Limb (tissue), 2 donors: ENCODE results near the gene NOTO.
"Not testable (repeated sequence)": the region's sequence is repeated elsewhere in the genome, so short reads cannot be mapped to it uniquely, and the experiment has no call there.

Experiments
- DNase-seq, 2 donors: peaks; one replicate each; pipeline ENCODE4 v3.0.0-alpha.2; 2016; ENCODE audit errors: extremely low spot score in 2 of 2

NOTO gene, protein sequence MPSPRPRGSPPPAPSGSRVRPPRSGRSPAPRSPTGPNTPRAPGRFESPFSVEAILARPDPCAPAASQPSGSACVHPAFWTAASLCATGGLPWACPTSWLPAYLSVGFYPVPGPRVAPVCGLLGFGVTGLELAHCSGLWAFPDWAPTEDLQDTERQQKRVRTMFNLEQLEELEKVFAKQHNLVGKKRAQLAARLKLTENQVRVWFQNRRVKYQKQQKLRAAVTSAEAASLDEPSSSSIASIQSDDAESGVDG

DNA sequence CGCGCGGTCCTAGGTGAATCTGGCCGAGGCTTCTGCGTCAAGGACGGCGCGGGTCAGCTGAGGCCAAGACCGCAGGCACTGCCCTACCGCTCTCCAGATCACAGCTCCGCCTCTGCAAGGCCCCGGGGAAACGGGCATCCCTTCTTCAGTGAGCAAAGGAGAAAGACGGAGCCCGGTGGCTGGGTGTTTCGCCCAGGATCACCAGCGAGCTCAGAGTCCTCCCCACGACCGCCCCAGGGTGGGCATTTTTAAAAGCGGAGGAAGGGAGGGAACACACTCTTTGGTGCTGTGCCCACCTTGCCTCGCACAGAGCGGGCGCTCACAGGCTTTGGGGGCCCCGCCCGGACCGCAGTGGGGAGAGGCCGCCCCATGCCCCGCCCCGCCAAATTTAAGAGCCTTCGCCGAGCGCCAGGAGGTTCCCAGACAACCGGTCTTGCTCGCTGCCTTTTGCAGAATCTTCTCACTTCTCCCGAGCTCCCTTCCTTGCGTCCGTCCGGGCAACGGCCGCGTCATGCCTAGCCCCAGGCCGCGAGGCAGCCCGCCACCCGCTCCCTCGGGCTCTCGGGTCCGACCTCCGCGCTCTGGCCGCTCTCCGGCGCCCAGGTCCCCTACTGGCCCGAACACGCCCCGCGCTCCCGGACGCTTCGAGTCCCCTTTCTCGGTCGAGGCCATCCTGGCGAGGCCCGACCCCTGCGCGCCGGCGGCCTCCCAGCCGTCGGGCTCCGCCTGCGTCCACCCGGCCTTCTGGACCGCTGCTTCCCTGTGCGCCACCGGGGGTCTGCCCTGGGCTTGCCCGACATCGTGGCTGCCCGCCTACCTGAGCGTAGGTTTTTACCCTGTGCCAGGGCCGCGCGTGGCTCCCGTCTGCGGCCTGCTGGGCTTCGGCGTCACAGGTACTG lies at the start of gene NOTO:
TSS of gene NOTO (plus strand) at position 419 of the 899 bp plus-strand sequence. CDS start at position 512, 93 bp downstream.
- peak in 1 of 2 donors; percentile 40 for DNase-seq

DNA sequence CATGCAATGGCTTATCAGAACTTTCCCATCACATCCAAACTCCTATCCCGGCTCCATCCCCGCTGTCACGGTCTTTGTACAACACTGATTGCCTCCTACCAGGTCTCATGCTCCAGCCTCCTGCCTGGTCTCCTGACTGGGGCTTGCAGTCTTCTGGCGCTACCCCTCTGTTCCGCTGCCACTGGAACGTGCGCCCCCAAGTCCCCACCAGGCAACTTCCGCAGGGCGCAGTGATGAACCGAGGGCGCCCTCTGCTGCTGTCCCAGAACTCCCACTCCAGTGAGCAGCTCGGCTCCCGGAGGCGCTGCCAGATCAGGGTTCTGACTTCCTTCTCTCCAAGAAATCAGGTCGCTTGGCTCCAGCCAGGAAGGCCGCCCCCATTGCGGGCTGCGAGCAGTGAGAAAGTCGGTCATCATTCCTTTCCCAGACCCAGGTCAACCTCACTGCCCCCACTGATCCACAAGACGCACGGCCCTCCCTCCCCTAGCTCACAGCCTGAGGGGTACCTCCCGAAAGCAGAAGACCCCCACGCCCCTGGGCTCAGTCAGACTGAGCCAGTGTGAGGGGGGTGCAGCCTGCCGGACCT lies 45.7 kb upstream of the NOTO start:
- DNase-seq: peak in 1 of 2 donors; percentile 71

DNA sequence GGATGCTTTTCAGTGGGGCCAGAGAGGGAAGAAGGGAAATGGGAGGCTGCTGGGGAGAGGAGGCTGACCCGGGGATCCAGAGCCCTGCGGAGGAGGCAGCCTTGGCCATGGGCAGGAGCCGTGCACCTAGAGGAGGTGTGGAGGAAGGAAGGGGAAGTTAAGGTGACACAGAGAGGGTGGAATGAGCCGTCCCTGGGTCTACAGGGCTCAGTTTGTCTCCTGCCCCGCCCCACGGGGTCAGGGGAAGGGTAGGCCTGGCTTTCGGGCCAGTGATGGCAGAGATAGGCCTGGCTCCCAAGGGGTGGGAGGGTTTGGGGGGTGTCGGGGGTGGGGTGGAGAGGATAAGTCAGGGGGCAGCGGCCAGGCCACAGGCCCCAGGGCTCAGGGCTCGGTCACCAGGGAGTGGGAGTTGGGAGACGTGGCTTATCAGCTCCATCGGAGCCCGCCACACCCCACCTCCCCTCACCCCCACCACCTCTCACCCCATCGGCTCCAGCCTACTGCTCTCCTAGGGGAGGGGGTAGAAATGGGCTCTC lies 39.5 kb upstream of the NOTO start:
- DNase-seq: no peak

DNA sequence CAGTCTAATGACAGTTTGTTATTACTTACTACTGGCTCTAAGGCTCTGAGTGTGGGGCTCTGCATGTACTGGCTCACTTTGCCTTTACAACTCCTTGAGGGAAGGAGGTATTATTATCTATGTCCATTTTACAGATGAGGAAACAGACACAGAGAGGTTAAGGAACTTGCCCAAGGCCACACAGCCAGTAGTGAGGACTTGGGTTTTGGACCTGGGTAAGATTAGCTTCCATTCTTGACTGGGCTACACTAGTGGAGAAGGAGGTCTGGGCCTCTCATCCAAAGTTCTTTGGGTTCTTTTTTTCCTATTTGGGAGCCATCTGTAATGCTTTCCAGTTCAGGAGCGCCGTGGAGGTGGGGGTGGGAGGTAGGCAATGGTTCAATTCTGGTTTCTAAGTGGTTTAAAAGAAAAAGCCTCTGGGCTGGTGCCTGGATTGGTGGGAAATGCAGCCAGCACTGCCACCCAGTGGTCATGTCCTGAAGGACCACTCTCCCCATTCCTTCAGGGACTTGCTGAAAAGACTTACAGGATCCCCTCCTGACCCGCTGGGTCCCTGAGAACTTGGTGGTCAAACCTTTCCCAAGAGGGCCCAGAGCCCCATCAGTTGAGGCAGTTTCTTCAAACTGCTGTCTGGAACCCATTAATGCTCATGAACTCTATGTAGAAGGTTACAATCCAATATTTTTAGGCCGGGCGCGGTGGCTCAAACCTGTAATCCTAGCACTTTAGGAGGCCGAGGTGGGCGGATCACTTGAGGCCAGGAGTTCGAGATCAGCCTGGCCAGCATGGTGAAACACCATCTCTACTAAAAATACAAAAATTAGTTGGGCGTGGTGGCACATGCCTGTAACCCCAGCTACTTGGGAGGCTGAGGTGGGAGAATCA lies 38.6 kb upstream of the NOTO start:
- peak; percentile 66 to 87 for DNase-seq

DNA sequence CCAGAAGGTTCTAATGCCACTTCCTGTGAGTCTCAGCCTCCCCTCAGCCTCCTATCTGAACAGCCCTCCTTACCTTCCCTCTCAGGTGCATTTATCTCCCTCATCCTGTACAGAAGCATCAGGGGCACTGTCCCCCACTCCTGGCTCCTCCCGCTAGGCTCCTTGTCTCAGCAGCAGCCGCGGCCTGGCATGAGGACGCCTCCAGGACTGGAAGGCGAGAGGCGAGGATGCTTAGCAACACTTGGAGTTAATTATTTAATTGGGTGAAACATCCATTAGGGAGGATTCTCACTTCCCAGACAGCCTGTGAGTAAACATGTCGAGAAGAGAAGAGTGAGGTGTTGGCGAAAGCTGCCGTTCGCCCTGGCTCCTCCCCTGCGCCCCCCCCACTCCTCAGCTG lies 36.4 kb upstream of the NOTO start:
- DNase-seq: not testable (repeated sequence)

DNA sequence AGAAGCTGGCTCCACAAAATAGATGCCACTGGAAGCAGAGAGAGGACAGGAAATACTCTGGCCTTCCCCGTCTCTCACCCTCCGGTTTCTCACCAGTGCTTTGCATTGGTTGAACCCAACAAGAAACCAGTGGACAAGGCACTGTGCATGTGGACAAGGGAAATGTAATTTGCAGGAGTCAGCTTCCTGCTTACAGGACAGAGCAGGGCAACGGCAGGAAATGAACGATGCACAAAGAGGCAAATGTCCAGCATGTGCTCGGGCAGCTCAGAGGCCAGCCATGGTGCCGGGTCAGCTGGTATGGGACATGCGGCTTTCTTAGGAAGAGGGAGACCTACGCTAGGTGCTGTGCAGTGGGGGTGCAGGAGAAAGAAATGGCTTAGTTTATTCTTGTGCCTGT lies 35.6 kb upstream of the NOTO start:
- DNase-seq: not testable (repeated sequence)

DNA sequence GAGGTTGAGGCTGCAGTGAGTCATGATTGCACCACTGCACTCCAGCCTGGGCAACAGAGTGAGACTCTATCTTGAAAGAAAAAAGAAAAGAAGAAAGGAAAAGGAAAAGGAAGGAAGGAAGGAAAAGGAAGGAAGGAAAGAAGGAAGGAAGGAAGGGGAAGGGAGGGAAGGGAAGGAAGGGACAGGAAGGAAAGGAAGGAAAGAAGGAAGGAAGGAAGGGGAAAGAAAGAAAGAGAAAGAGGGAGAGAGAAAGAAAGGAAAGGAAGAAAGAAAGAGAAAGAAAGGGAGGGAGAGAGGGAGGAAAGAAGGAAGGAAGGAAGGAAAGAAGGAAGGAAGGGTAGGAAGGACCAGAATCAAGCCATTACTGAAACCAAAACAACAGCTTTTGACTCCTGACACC lies 34.0 kb upstream of the NOTO start:
- DNase-seq: not testable (repeated sequence)

DNA sequence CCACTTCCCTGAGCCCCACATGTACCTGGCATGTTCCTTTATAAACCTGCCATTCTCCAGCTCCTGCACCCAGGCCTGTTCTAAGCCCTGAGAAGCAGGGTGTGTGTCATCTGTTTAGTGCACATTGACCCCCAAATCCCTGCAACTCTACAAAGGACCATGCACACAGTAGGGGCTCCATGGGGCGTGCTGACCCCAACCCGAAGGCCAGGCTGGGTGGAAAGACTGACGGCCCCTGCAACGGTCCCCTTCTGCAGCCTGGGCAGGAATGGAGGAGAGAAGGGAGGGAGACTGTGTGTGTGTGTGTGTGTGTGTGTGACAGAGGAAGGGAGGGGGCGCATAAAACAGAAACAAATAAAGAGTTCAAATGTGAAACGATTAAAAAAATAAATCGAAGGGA lies 32.0 kb upstream of the NOTO start:
- DNase-seq: not testable (repeated sequence)

DNA sequence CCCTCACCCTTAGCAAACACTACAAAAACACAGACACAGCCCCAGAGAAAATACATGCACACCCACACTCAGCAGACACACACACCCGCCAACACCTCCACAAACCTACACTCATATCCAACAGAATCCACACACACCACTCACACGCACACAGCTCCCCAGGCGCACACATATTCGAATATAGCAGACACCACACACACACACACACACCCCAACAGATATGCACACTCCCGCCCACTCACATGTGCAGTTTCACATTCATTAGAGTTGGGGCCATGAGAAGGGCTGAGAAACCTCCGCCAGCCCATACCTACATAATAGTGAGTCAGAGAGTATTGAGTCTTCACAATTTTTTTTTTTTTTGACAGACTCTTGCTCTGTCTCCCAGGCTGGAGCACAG lies 29.4 kb upstream of the NOTO start:
- DNase-seq: no peak

DNA sequence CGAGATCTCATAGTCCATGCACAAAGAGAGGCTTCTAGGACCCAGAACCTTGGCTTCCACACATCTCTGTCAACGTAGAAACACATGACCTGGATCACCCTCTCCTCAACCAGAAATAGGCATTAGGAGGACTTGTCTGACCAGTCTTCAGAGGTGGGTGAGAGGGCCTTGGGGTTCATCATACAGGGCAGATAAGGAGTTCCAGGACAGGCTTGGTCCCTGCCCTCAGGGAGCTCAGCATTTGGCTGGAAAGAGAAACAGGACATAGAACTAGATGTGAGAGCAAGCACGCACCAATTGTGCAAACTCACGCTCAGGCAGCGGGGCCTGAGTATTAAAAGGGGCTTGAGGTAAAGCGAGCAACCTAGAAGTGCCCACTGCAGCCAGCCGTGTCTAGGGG lies 28.6 kb upstream of the NOTO start:
- DNase-seq: no peak

DNA sequence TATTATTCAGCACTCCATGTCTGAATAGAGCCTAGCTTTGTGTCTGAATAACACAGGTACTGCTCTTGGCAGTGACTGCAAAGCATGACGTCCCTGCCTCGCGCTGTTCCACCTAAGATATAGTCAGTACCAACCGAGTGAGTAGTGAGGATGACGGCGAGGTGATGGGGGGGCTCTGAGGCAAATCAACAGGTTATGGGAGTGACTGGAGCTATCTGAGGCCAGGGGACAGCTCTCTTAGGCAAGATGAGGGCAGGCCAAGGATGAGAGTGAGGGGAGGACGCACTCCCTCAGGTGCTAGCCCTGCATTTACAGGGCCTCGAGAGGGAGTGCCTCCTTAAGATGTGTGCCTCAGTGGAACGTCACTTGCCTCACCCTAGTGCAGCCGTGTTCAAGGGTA lies 28.1 kb upstream of the NOTO start:
- no peak for DNase-seq

DNA sequence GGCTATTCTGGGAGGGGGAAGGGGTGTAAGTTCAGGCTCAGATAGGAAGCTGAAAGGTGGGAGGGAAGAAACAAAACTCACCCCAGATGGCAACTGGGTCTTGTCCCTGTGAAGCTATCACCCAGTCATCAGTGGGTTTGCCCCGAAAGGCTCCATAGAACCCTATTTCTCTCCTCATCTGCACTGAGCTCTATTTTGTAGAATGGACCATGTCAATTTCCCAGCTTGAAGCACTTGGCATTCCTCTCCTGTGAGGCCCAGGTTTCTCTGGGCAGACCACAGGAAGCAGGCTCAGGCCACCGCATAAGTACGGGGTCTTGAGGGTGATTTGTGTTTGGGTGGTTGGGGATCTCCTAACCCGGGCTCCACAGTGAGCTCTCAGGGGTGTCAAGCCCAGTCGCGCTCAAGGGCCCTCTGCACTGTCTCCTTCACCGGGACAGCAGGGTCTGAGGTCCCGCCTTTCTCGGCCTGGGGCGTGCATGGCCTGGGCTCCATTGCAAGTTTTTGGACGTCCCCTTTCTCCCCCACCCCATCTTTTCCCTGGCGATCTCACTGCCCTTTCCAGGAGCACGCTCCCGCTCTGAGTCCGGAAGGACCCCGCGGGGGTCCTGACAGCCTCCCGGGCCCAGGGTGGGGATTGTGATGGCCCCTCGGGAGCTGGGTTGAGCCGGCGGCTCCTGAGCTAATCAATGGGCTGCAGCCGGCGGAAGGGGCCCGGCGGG lies 27.3 kb upstream of the NOTO start:
- no peak for DNase-seq

DNA sequence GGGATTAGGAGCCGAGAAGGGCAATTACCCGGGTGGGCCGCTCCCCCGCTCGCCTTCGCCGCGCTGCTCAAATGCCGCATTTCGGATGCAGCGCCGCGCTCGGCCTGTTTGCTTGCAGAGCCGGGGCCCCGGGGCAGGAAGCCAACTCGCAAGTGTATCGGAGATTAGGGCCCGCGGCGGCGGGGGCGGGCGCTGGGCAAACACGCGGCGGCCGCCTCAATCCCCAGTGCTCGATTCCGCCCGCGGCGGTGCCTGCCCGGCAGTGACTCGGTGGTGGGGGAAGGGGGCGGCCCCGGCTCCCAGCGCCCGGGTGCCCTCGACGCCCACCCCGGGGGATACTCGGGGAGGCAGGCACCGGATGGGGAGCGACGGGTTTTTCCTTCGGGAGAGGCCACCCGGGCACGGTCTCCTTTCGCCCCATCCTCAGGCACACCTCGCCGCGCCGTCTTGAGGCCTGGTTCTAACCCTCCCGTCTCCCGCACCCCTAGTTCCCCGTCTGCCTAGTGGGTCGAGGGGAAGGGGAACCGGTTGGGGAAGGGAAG lies 26.6 kb upstream of the NOTO start:
- DNase-seq: peak; percentile 64 to 80

DNA sequence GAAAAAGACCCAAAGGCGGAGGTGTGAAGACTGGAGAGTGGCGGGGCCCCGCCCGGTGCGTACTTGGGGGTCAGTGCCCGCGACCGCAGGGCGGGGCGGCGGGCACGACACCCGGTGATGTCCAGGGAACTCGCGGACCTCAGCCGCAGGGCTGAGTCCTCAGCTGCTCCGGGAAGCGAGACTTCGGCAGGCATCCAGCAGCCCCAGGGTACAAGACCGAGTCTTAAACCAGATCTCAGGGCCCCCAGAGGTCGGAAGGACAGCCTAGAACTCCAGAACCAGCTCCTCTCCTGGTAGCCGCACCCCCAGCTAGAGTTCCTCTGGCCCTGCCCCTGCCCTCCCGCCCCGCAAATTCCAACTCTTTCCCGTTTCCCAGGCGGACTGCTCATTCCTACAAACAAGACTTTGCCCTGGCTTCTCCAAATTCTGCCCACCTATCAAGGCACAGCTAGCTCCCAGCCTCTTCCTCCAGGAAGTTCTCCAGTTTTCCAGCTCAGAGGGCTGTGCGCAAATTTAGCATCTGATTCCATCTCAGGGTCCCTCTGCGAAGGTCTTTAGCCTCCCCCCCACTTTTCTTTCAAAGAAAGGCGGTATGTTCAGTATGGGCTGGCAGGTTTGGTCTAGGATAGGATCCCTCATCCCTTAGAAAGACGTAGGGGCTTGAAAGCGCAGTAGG lies 26.0 kb upstream of the NOTO start:
- DNase-seq: no peak

DNA sequence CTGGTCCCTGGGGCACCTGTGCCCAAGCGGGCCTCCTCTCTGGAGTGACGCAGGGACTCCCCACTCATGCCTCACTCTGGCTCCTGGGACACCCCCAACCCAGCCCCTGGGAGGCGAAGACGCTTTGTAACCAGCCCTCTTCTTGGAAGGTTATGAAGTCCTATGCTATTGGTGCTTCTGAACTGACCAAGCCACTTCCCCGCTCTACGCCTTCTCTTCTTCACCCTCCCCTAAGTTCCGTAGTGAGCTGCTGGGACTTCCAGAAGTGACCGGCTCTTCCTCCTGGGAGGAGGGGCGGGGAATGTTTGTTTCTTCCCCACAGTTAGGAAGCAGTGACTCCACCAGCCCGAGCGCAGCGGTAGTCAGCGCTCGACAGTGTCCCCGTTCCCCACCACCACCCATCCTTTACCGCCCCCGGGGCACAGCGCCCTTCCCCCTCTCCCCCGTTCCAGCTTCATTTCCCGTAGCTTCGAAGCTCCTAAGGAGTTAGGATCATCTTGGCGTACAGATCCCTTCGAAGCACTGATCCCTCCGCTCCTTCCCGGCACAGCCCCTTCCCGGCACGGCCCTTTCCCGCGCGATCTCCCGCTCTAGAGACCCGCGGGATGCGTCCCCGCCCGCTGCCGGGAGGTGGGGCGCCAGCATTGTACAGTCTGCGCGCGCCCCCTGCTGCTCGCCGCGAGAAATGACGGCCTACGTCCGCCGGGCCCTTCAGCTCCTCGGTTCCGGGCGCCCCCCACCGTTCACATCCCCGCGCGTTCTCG lies 25.3 kb upstream of the NOTO start:
- peak; percentile 90 to 96 for DNase-seq

DNA sequence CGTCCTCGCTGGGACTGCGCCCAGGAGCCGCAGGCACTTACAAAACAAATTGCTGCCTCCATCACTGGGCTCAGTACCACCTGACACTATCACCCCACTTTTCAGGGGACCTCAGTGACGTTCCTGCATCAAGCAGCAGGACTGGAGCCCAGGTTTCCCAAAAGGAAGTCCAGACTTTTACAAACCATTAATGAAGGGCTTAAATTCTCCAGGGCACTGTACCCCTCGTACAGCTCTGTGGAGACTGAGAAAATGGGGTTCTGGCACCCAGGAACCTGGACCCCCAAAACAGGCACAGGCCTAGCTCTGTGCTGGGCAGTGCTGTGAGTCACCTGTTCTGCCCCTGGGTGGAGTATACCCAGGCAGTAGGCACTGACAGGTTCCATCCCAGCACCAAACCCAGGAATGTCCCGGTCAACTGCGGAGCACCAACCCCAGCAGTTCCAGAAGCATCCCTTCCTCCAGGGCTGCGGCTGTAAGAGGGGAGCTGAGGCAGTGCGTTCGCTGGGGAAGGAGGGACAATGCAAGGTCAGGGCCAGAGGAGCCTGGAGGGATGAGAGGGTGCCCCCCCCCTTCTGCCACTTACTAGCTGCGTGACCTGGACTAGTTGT lies 24.6 kb upstream of the NOTO start:
- DNase-seq: no peak

DNA sequence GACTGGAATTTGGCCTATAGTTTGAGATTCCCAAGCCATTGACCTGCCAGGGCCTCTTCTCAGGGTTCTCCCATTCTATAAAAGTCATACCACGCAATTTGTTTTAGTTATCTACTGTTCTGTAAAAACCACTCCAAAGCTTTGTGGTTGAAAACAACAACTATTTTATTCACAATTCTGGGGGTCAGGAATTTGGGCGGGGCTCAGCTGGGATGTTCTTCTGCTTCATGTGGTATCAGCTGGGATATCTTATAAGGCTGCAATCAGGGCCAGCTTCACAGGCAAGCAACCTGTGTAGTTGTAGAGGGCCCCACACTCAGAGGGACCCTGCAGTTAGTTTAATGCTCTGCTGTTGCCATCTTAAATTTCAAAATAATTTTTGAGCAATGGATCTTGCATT lies 16.4 kb upstream of the NOTO start:
- DNase-seq: no peak

DNA sequence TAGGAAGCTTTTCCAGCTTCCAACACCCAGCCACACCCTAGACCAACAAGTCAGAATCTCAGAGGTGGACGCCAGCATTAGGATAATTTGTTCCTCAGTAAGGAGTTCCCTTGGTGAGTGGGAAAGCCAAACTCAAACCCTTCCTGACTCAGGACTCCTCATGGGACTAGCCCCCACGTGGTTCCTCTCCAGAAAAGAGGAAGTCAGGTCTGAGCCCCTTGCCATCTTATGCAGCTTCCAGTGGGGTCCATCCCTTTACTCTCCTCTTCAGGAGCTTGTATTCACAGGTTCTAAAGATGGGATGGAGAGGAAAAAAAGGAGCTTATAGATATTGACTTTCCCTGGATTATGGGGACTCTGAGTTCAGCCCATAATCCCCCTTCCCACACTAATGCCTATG lies 14.8 kb upstream of the NOTO start:
- DNase-seq: no peak
